H9 (cell line): ENCODE data around the gene TACR2. TPM values are rescaled to one million over a fixed set of nuclear protein-coding genes. Genes with fewer than 3 reads are reported as not detected.

ENCODE experiments used
- DNase-seq: peaks from one replicate; pipeline ENCODE4 v3.0.0-alpha.2; 2017
- H2AFZ ChIP-seq: one replicate; pipeline ENCODE4 v1.6.1; 2013; ENCODE audit warnings: mild to moderate bottlenecking, low read length, control low read depth, moderate library complexity
- H2AK5ac ChIP-seq: 2 replicates; pipeline ENCODE4 v1.6.1; 2013; ENCODE audit warnings: low read length, control low read depth, mixed read lengths; ENCODE audit not compliant: insufficient read length
- H2BK120ac ChIP-seq: one replicate; pipeline ENCODE4 v1.6.1; 2013; ENCODE audit warnings: low read depth, mild to moderate bottlenecking, low read length, control low read depth, inconsistent platforms; ENCODE audit not compliant: poor library complexity, severe bottlenecking
- H2BK12ac ChIP-seq: 2 replicates; pipeline ENCODE4 v1.6.1; 2013; ENCODE audit warnings: low read length, control low read depth, mixed read lengths, low read depth; ENCODE audit not compliant: insufficient read length
- H2BK15ac ChIP-seq: 2 replicates; pipeline ENCODE4 v1.6.1; 2013; ENCODE audit warnings: low read depth, low read length, control low read depth
- H2BK20ac ChIP-seq: one replicate; pipeline ENCODE4 v1.6.1; 2013; ENCODE audit warnings: low read depth, mild to moderate bottlenecking, low read length, control low read depth, inconsistent platforms; ENCODE audit not compliant: poor library complexity, severe bottlenecking
- H2BK5ac ChIP-seq: 2 replicates; pipeline ENCODE4 v1.6.1; 2013; ENCODE audit warnings: low read length, control low read depth, mixed read lengths; ENCODE audit not compliant: insufficient read length
- H3K14ac ChIP-seq: 2 replicates; pipeline ENCODE4 v1.6.1; 2013; ENCODE audit warnings: low read length, control low read depth; ENCODE audit not compliant: insufficient read depth
- H3K18ac ChIP-seq: 2 replicates; pipeline ENCODE4 v1.6.1; 2013; ENCODE audit warnings: low read depth, mild to moderate bottlenecking, mixed read lengths, low read length, control low read depth; ENCODE audit not compliant: insufficient read length
- H3K23ac ChIP-seq: 2 replicates; pipeline ENCODE4 v1.6.1; 2013; ENCODE audit warnings: low read length, control low read depth, mixed read lengths, low read depth; ENCODE audit not compliant: insufficient read length
- H3K23me2 ChIP-seq: 2 replicates; pipeline ENCODE4 v1.6.1; 2013; ENCODE audit warnings: low read depth, mild to moderate bottlenecking, mixed read lengths, low read length, control low read depth; ENCODE audit not compliant: insufficient read length, poor library complexity, severe bottlenecking
- H3K27ac ChIP-seq: 2 replicates; pipeline ENCODE4 v1.5.1; 2013; ENCODE audit warnings: low read length, control low read depth, mixed read lengths, low read depth; ENCODE audit not compliant: insufficient read length
- H3K27me3 ChIP-seq: 2 replicates; pipeline ENCODE4 v1.6.1; 2013; ENCODE audit warnings: low read length, control low read depth, inconsistent platforms; ENCODE audit not compliant: insufficient read depth
- H3K4ac ChIP-seq: 2 replicates; pipeline ENCODE4 v1.6.1; 2013; ENCODE audit warnings: low read depth, mild to moderate bottlenecking, control low read depth, inconsistent platforms, low read length, moderate library complexity
- H3K4me1 ChIP-seq: 2 replicates; pipeline ENCODE4 v1.6.1; 2013; ENCODE audit warnings: low read length, control low read depth, inconsistent platforms; ENCODE audit not compliant: insufficient read depth
- H3K4me2 ChIP-seq: 2 replicates; pipeline ENCODE4 v1.6.1; 2013; ENCODE audit warnings: low read length, control low read depth, mixed read lengths; ENCODE audit not compliant: insufficient read length, insufficient read depth
- H3K56ac ChIP-seq: 2 replicates; pipeline ENCODE4 v1.6.1; 2013; ENCODE audit warnings: low read depth, mild to moderate bottlenecking, mixed read lengths, low read length, control low read depth; ENCODE audit not compliant: insufficient read length
- H3K79me1 ChIP-seq: 2 replicates; pipeline ENCODE4 v1.6.1; 2013; ENCODE audit warnings: low read depth, mild to moderate bottlenecking, moderate library complexity, low read length, control low read depth, inconsistent platforms; ENCODE audit not compliant: insufficient read depth, poor library complexity, severe bottlenecking
- H3K79me2 ChIP-seq: 2 replicates; pipeline ENCODE4 v1.6.1; 2013; ENCODE audit warnings: low read length, control low read depth, inconsistent platforms; ENCODE audit not compliant: insufficient read depth
- H3K9ac ChIP-seq: 2 replicates; pipeline ENCODE4 v1.6.1; 2013; ENCODE audit warnings: low read length, control low read depth, mixed read lengths; ENCODE audit not compliant: insufficient read length; ENCODE audit errors: extremely low read depth
- H3K9me3 ChIP-seq: one replicate; pipeline ENCODE4 v1.6.1; 2013; ENCODE audit warnings: low read depth, low read length, inconsistent platforms; ENCODE audit not compliant: control insufficient read depth
- H3T11ph ChIP-seq: one replicate; pipeline ENCODE4 v1.6.1; 2013; ENCODE audit warnings: mild to moderate bottlenecking, low read length, control low read depth, inconsistent platforms
- H4K20me1 ChIP-seq: one replicate; pipeline ENCODE4 v1.6.1; 2013; ENCODE audit not compliant: control insufficient read depth, insufficient read length, insufficient read depth
- H4K5ac ChIP-seq: 2 replicates; pipeline ENCODE4 v1.6.1; 2013; ENCODE audit warnings: low read depth, mild to moderate bottlenecking, mixed read lengths, low read length, control low read depth; ENCODE audit not compliant: insufficient read length
- H4K8ac ChIP-seq: replicated peaks from 2 replicates; pipeline ENCODE4 v1.6.1; 2013; ENCODE audit warnings: low read length, control low read depth, mixed read lengths, low read depth; ENCODE audit not compliant: insufficient read length
- H4K91ac ChIP-seq: 2 replicates; pipeline ENCODE4 v1.6.1; 2013; ENCODE audit warnings: low read depth, mild to moderate bottlenecking, moderate library complexity, mixed read lengths, low read length, control low read depth; ENCODE audit not compliant: insufficient read length
- H3K27ac Mint-ChIP-seq, 3 experiments: 2 replicates in 2 of 3; 3 replicates in 1 of 3; pipeline ENCODE4 v1.8.0; 2020 to 2021; ENCODE audit warnings: mixed read lengths in 3 of 3, mild to moderate bottlenecking in 1 of 3, moderate library complexity in 1 of 3
- H3K27me3 Mint-ChIP-seq: 2 replicates; pipeline ENCODE4 v1.8.0; 2021; ENCODE audit warnings: low read depth, mild to moderate bottlenecking, moderate library complexity, mixed read lengths
- H3K36me3 Mint-ChIP-seq, 3 experiments: 2 replicates in 2 of 3; 3 replicates in 1 of 3; pipeline ENCODE4 v1.8.0; 2020 to 2021; ENCODE audit warnings: low read depth in 3 of 3, mixed read lengths in 3 of 3; ENCODE audit not compliant: insufficient read depth in 1 of 3
- H3K4me1 Mint-ChIP-seq, 2 experiments: 2 replicates each; pipeline ENCODE4 v1.8.0; 2020; ENCODE audit warnings: mixed read lengths in 2 of 2
- H3K4me3 Mint-ChIP-seq, 2 experiments: 2 replicates in 1 of 2; 3 replicates in 1 of 2; pipeline ENCODE4 v1.8.0; 2020 to 2021; ENCODE audit warnings: mild to moderate bottlenecking in 2 of 2, mixed read lengths in 2 of 2, moderate library complexity in 1 of 2
- H3K9me3 Mint-ChIP-seq, 2 experiments: 2 replicates in 1 of 2; 3 replicates in 1 of 2; pipeline ENCODE4 v1.8.0; 2020; ENCODE audit warnings: mild to moderate bottlenecking in 2 of 2, mixed read lengths in 2 of 2, moderate library complexity in 1 of 2
- WGBS: extraction: QIAGEN DNeasy Blood & Tissue Kit; methylation state at CpG from one replicate; pipeline ENCODE4 v1.1.7; 2013; ENCODE audit warnings: missing lambda C conversion rate, low lambda C conversion rate, mixed read lengths; ENCODE audit not compliant: insufficient read length; ENCODE audit errors: extremely low coverage; 5-methylcytosine and 5-hydroxymethylcytosine counted together
- total RNA-seq: library from RNA; stranded (reverse); gene quantifications from 2 replicates; pipeline ENCODE4 v1.2.1, GENCODE V29; 2021
- TF ChIP-seq, protein P1 (sequence below): fragments of 200-600 bp; sonication (generic); conservative IDR thresholded peaks from 3 replicates; pipeline ENCODE4 v1.8.0; 2021; ENCODE audit warnings: antibody characterized with exemption, mild to moderate bottlenecking

The TACR2 gene
- total RNA-seq, 1 experiment from 2014 or later: not detected

DNA sequence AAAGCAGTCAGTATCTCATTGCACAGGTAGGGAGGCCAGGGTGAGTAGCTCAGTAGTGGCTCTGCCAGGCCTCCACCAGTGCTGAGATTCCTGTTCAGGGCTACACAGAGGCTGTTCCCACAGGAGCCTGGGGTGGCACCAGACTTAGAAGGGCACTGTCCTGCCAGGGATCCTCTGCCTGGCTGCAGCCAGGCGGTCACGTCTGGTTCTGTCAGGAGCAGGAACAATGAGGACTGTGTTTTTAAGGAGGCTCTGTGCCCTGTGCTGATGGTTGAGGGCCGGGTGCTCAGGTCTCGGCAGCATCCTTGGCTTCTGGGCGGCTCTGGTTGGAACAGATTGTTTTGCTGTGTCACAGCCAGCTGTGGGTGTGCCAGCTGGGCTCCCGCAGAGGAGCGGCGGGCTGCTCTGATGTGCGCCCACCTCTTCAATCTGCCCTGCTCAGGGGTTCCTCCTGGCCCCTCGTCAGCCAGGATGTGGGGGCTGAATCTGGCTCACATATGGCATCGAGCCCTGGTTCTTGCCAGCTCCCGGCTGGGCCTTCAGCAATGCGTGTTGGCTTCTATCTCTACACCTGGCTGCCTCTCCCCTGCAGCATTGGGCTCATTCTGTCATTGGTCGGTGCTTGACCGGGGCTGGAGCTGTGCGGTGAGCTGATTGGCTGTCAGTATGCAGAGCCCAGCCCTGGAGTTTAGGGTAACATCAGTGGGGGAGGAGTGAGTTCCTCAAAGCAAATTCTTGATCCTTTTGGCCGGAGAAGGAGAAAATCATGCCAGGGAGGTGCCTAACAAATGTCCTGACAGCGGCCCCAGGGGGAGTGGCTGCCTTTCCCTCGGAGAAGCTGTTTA, 41.2 kb downstream of the TACR2 start:
- H3K27ac Mint-ChIP-seq: peak overlapping the region in 2 of 3 experiments; percentile 87 to 93; a peak in 3 of 7 replicates
- H4K20me1 ChIP-seq: no peaks in the 10 kb centered on the region
- H3K36me3 Mint-ChIP-seq: peaks cover 27 to 65% (median 45%) of the 10 kb centered on the region in 3 experiments; a peak in 6 of 7 replicates

More for the DNA sequence above, 41.2 kb downstream of the TACR2 start:
- Mint-ChIP-seq H3K9me3 (no peaks in the 10 kb centered on the region), H3K4me3 (no peak overlapping the region), H3K27me3 (no peaks in the 10 kb centered on the region), H3K4me1 (peaks cover 33 to 45% of the 10 kb centered on the region in 2 experiments)
- H3T11ph ChIP-seq: no peak overlapping the region
- no CpG with 5 or more reads among the region's 19 CpGs for WGBS
- H3K27ac ChIP-seq: no peak overlapping the region
- H3K4ac ChIP-seq: no peak overlapping the region
- no peak overlapping the region for H3K56ac ChIP-seq
- peak; percentile 92 for DNase-seq
- H3K4me2 ChIP-seq: no peak overlapping the region
- H2BK5ac ChIP-seq: no peak overlapping the region
- no peak overlapping the region for H2BK20ac ChIP-seq
- no peak overlapping the region for H3K18ac ChIP-seq
- H3K23ac ChIP-seq: no peak overlapping the region
- TF ChIP-seq, protein P1, sequence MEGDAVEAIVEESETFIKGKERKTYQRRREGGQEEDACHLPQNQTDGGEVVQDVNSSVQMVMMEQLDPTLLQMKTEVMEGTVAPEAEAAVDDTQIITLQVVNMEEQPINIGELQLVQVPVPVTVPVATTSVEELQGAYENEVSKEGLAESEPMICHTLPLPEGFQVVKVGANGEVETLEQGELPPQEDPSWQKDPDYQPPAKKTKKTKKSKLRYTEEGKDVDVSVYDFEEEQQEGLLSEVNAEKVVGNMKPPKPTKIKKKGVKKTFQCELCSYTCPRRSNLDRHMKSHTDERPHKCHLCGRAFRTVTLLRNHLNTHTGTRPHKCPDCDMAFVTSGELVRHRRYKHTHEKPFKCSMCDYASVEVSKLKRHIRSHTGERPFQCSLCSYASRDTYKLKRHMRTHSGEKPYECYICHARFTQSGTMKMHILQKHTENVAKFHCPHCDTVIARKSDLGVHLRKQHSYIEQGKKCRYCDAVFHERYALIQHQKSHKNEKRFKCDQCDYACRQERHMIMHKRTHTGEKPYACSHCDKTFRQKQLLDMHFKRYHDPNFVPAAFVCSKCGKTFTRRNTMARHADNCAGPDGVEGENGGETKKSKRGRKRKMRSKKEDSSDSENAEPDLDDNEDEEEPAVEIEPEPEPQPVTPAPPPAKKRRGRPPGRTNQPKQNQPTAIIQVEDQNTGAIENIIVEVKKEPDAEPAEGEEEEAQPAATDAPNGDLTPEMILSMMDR: no peak
- H3K23me2 ChIP-seq: no peaks in the 10 kb centered on the region
- no peak overlapping the region for H4K5ac ChIP-seq
- no peaks in the 10 kb centered on the region for H3K9me3 ChIP-seq
- H2BK15ac ChIP-seq: no peak overlapping the region
- no peak overlapping the region; the same call in 1 of the 2 replicates for H3K14ac ChIP-seq
- H3K9ac ChIP-seq: no peak overlapping the region
- no peak overlapping the region for H4K91ac ChIP-seq
- peaks cover 1% of the 10 kb centered on the region; the same call in 1 of the 2 replicates for H3K4me1 ChIP-seq
- H3K27me3 ChIP-seq: no peaks in the 10 kb centered on the region
- no peak overlapping the region for H4K8ac ChIP-seq
- H3K79me1 ChIP-seq: peaks cover 3% of the 10 kb centered on the region
- H2BK12ac ChIP-seq: no peak overlapping the region
- no peak overlapping the region for H2AFZ ChIP-seq
- H3K79me2 ChIP-seq: no peaks in the 10 kb centered on the region; the same call in 1 of the 2 replicates
- H2BK120ac ChIP-seq: no peak overlapping the region
- H2AK5ac ChIP-seq: no peak overlapping the region
